RWPE2 (cell line): ENCODE data around the gene COL10A1.
A peak's percentile ranks its signal among the peaks of the same experiment; 100 is the strongest.
"Not testable (repeated sequence)": the region's sequence is repeated elsewhere in the genome, so short reads cannot be mapped to it uniquely, and the experiment has no call there.

ENCODE experiments used
- ATAC-seq: fragments of 200-7000 bp; cut with Tn5 transposase; 3 replicates; pipeline ENCODE4 v1.9.1; 2021; ENCODE audit warnings: low read depth
- DNase-seq: peaks from one replicate; pipeline ENCODE4 v3.0.0-alpha.2; 2020; ENCODE audit warnings: low spot score
- H3K27ac ChIP-seq: fragments of 450-650 bp; 2 replicates; pipeline ENCODE4 v1.5.1; 2017; ENCODE audit warnings: mild to moderate bottlenecking; ENCODE audit not compliant: poor library complexity, severe bottlenecking
- H3K27me3 ChIP-seq: fragments of 250-450 bp; sonication (Bioruptor Pico); 2 replicates; pipeline ENCODE4 v1.5.1; 2021; ENCODE audit warnings: mild to moderate bottlenecking, moderate library complexity; ENCODE audit not compliant: insufficient read depth, poor library complexity, severe bottlenecking
- H3K36me3 ChIP-seq: fragments of 250-450 bp; sonication (Bioruptor Pico); 2 replicates; pipeline ENCODE4 v1.5.1; 2020; ENCODE audit warnings: low read depth, mild to moderate bottlenecking, moderate library complexity
- H3K4me1 ChIP-seq: fragments of 250-450 bp; sonication (Bioruptor Pico); 2 replicates; pipeline ENCODE4 v1.5.1; 2021; ENCODE audit warnings: mild to moderate bottlenecking, moderate library complexity; ENCODE audit not compliant: insufficient read depth, poor library complexity, severe bottlenecking
- H3K4me3 ChIP-seq: fragments of 250-450 bp; sonication (Bioruptor Pico); 2 replicates; pipeline ENCODE4 v1.5.1; 2021; ENCODE audit warnings: mild to moderate bottlenecking, moderate library complexity; ENCODE audit not compliant: severe bottlenecking
- H3K9me3 ChIP-seq: fragments of 250-450 bp; sonication (Bioruptor Pico); 2 replicates; pipeline ENCODE4 v1.5.1; 2021; ENCODE audit warnings: mild to moderate bottlenecking, moderate library complexity; ENCODE audit not compliant: severe bottlenecking
- TF ChIP-seq, protein P1 (sequence below): fragments of 450-650 bp; IDR thresholded peaks from one replicate; pipeline ENCODE4 v1.5.1; 2017; ENCODE audit warnings: mild to moderate bottlenecking, moderate library complexity; ENCODE audit not compliant: poor library complexity, severe bottlenecking

The COL10A1 gene

DNA sequence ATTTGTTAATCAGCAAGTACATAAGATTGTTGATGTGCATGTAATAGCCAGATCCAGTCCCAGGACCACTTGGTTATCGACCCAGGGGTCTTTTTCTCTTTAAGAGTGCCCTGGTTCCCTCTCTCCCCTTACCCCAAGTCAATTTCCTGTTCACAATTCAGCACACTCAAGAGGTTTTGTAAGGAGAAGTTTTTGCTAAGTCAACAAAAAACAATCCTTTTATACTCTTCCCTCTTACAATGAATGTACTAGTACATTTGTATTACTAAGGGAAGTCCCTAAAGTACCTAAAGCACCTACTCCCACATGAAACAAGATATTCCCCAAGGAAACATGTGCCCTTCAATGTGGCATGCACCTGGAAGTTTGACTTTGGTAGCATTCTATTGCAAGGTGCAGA lies 26.9 kb downstream of the COL10A1 start:
- no peak for DNase-seq
- Histone ChIP-seq H3K27ac (no peak overlapping the region), H3K4me1 (peaks cover 5% of the 10 kb centered on the region)

DNA sequence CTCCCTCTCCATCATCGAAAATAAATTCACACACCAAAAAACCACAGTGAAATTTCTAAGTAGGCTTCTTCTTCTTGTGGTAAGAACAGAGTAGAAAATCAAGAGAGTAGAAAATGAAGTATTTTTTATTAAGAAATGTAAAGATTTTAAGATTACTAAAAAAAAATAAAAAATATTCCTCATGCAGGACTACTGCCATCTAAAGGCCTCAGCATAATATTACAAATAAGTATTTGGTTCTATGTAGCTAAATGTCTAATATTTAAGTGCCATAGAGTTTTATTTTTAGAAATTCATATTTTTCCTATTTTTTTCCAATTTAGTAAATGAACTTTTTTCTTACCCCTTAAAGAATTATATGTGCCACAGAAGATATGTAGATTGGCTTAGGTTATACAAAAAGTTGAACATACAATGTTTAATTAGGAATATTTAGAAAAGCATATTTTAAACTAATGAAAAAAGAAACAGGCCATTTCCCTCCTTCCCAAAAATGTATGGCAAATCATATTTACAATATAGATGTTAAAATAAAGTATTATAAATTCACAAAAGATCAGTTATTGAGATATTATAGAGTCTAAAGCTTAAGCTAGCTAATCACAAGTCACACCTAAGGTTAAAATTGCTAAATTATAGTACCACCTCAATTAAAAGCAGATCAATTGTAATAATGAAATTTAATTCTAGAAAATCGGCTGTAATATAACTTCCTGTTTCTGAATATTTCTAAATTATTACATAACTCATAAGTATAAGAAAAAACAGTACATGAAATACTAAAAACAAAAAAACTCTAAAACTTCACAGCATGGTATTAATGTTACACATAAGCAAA lies 28.7 kb downstream of the COL10A1 start:
- no peaks in the 10 kb centered on the region for H3K36me3 ChIP-seq
- no peaks in the 10 kb centered on the region for H3K9me3 ChIP-seq
- H3K4me1 ChIP-seq = peaks cover 5% of the 10 kb centered on the region
- TF ChIP-seq, protein P1, sequence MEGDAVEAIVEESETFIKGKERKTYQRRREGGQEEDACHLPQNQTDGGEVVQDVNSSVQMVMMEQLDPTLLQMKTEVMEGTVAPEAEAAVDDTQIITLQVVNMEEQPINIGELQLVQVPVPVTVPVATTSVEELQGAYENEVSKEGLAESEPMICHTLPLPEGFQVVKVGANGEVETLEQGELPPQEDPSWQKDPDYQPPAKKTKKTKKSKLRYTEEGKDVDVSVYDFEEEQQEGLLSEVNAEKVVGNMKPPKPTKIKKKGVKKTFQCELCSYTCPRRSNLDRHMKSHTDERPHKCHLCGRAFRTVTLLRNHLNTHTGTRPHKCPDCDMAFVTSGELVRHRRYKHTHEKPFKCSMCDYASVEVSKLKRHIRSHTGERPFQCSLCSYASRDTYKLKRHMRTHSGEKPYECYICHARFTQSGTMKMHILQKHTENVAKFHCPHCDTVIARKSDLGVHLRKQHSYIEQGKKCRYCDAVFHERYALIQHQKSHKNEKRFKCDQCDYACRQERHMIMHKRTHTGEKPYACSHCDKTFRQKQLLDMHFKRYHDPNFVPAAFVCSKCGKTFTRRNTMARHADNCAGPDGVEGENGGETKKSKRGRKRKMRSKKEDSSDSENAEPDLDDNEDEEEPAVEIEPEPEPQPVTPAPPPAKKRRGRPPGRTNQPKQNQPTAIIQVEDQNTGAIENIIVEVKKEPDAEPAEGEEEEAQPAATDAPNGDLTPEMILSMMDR = peak; percentile 88
- ATAC-seq (no peak), DNase-seq (no peak)
- no peaks in the 10 kb centered on the region for H3K27me3 ChIP-seq
- H3K27ac ChIP-seq = no peak overlapping the region
- H3K4me3 ChIP-seq = no peak overlapping the region

More for the DNA sequence above, 26.9 kb downstream of the COL10A1 start:
- no peaks in the 10 kb centered on the region for H3K9me3 ChIP-seq
- TF ChIP-seq, protein P1 = no peak
- H3K36me3 ChIP-seq = no peaks in the 10 kb centered on the region
- ATAC-seq = no peak
- no peak overlapping the region for H3K4me3 ChIP-seq
- H3K27me3 ChIP-seq = no peaks in the 10 kb centered on the region

DNA sequence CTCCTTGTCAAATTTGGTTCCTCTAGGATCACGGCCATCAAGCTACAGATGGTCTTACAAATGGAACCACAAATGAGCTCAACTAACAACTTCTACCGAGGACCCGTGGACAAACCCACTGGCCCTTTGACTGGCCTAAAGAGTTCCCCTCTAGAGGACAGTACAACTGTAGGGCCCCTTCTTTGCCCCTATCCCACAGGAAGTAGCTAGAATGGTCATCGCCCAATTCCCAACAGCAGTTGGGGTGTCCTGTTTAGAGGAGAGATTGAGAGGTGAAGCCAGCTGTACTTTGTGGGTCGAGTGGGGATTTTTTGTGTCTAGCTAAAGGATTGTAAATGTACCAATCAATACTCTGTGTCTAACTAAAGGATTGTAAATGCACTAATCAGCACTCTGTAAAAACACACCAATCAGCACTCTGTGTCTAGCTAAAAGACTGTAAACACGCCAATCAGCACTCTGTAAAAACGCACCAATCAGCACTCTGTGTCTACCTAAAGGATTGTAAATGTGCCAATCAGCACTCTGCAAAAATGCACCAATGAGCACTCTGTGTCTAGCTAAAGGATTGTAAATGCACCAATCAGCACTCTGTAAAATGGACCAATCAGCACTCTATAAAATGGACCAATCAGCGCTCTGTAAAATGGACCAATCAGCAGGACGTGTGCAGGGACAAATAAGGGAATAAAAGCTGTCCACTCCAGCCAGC lies 29.7 kb downstream of the COL10A1 start:
- not testable (repeated sequence) for H3K27ac ChIP-seq, H3K36me3 ChIP-seq, H3K9me3 ChIP-seq, H3K4me3 ChIP-seq, ATAC-seq, DNase-seq, H3K27me3 ChIP-seq, H3K4me1 ChIP-seq

DNA sequence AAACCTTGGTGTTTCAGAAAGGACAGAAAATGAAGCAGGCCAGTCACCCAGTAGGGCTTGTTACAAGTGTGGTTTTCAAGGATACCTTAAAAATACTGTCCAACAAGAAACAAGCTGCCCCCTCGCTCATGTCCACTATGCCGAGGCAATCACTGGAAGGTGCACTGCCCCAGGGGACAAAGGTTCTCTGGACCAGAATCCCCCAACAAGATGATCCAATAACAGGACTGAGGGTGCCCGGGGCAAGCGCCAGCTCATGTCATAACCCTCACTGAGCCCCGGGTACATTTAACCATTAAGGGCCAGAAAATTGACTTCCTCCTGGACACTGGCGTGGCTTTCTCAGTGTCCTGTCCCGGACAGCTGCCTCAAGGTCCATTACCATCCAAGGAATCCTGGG lies 31.9 kb downstream of the COL10A1 start:
- TF ChIP-seq, protein P1 = no peak
- H3K27me3 ChIP-seq = no peaks in the 10 kb centered on the region
- H3K27ac ChIP-seq = no peak overlapping the region
- H3K4me3 ChIP-seq = no peak overlapping the region
- H3K36me3 ChIP-seq = no peaks in the 10 kb centered on the region
- ATAC-seq (no peak), DNase-seq (no peak)
- H3K4me1 ChIP-seq = no peaks in the 10 kb centered on the region
- no peaks in the 10 kb centered on the region for H3K9me3 ChIP-seq

DNA sequence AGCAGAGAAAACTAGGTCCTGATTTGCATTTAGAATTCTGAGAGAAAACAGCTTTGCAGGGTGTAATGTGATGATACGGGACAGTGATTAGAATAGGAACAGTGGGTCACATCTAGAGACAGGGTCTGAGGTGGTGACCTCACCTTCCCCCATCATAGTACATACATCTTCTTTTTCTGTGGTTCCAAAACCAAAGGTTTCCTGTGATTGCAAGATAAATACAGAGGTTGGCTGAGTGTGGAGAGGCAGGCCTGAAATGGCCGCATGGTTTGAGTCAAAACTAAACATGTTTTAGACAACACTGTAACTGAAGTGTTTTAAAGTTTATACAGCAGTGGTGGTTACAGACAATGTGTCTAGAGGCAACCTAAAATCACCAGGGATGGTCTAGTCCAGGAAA lies 35.7 kb downstream of the COL10A1 start:
- ATAC-seq = no peak
- Histone ChIP-seq H3K4me1 (peaks cover 12% of the 10 kb centered on the region), H3K4me3 (no peak overlapping the region), H3K36me3 (no peaks in the 10 kb centered on the region), H3K27ac (no peak overlapping the region), H3K9me3 (no peaks in the 10 kb centered on the region), H3K27me3 (no peaks in the 10 kb centered on the region)
- TF ChIP-seq, protein P1 = no peak
- DNase-seq = no peak
